GM21825 (cell line): ENCODE results near the gene ENTPD2.

Experiments
- ATAC-seq: cut with Tn5 transposase; IDR thresholded peaks from one replicate; pipeline ENCODE4 v1.9.1; 2021; ENCODE audit warnings: mild to moderate bottlenecking, moderate library complexity; ENCODE audit not compliant: unreplicated experiment

Gene ENTPD2

GRCh38 chr9:137080260-137081122, 26.6 kb upstream of the ENTPD2 start:
- no peak for ATAC-seq

GRCh38 chr9:137079401-137079787, 25.5 kb upstream of the ENTPD2 start:
- no peak for ATAC-seq

- ATAC-seq, result no peak
These were observed 25.0 kb upstream of the ENTPD2 start for GRCh38 chr9:137078701-137079400.

- ATAC-seq, result no peak
These were observed 24.2 kb upstream of the ENTPD2 start for GRCh38 chr9:137077758-137078693.

- no peak for ATAC-seq
These were observed 23.3 kb upstream of the ENTPD2 start, which contains the start of gene UAP1L1 for GRCh38 chr9:137077010-137077747. Gene UAP1L1 (plus strand): TSS chr9:137077517. CDS start chr9:137077533, 16 bp downstream.

- no peak for ATAC-seq
These were observed 22.8 kb upstream of the ENTPD2 start for GRCh38 chr9:137076636-137077009.

- no peak for ATAC-seq
These were observed 21.5 kb upstream of the ENTPD2 start for GRCh38 chr9:137075275-137075775.

- no peak for ATAC-seq
These were observed 20.9 kb upstream of the ENTPD2 start for GRCh38 chr9:137074657-137075274.

GRCh38 chr9:137073992-137074399, 20.1 kb upstream of the ENTPD2 start:
- ATAC-seq, result no peak

GRCh38 chr9:137071282-137071681, 17.4 kb upstream of the ENTPD2 start:
- no peak for ATAC-seq

GRCh38 chr9:137070906-137071275, 17.0 kb upstream of the ENTPD2 start:
- peak; percentile 3 for ATAC-seq

GRCh38 chr9:137070201-137070905, 16.5 kb upstream of the ENTPD2 start, which contains the start of gene SAPCD2:
Gene SAPCD2 (minus strand): TSS chr9:137070557. CDS start chr9:137070460, 97 bp downstream.
- ATAC-seq, result peak; percentile 56

- peak; percentile 8 for ATAC-seq
These were observed 15.7 kb upstream of the ENTPD2 start for GRCh38 chr9:137069508-137070091.

GRCh38 chr9:137068539-137069507, 15.0 kb upstream of the ENTPD2 start:
- ATAC-seq, result no peak

GRCh38 chr9:137067860-137068538, 14.1 kb upstream of the ENTPD2 start:
- ATAC-seq, result peak; percentile 30

- ATAC-seq, result no peak
These were observed 12.4 kb upstream of the ENTPD2 start for GRCh38 chr9:137066096-137066861.
